ENCODE data around the gene PSKH1. TPM values are rescaled to one million over a fixed set of nuclear protein-coding genes. Genes with fewer than 3 reads are reported as not detected.

The PSKH1 gene
- total RNA-seq, 1 donor from 2014 or later: 22.1 TPM

DNA sequence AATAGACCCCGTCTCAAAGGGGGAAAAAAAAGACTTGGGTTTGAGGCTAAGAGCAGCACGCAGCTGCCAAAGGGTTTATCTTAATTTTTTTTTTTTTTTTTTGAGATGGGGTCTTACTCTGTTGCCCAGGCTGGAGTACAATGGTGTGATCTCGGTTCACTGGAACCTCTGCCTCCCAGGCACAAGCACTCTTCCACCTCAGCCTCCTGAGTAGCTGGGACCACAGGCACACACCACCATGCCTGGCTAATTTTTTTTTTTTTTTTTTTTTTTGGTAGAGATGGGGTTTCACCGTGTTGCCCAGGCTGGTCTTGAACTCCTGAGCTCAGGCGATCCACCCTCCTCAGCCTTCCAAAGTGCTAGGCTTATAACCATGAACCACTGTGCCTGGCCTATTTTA, 44.7 kb downstream of the PSKH1 start:
- intact Hi-C loops (cut with micrococcal nuclease): loop anchor here (2.0 to 5.0 kb wide), 3 partner anchors 55 to 417 kb away; partner anchors contain the start of gene CTCF

GRCh38 chr16:67939507-67940445, 46.7 kb downstream of the PSKH1 start:
- intact Hi-C loops (cut with micrococcal nuclease): loop anchor here (5.0 kb wide), 1 partner anchor 377 kb away; the partner anchor contains the start of gene CTCF

- intact Hi-C loops (cut with micrococcal nuclease): no loop called here
These were observed 47.5 kb downstream of the PSKH1 start for GRCh38 chr16:67940446-67941089.

GRCh38 chr16:67941469-67942199, 48.6 kb downstream of the PSKH1 start:
- intact Hi-C loops (cut with micrococcal nuclease): no loop called here

- intact Hi-C loops (cut with micrococcal nuclease): no loop called here
These were observed 49.1 kb downstream of the PSKH1 start for GRCh38 chr16:67942200-67942509.

DNA sequence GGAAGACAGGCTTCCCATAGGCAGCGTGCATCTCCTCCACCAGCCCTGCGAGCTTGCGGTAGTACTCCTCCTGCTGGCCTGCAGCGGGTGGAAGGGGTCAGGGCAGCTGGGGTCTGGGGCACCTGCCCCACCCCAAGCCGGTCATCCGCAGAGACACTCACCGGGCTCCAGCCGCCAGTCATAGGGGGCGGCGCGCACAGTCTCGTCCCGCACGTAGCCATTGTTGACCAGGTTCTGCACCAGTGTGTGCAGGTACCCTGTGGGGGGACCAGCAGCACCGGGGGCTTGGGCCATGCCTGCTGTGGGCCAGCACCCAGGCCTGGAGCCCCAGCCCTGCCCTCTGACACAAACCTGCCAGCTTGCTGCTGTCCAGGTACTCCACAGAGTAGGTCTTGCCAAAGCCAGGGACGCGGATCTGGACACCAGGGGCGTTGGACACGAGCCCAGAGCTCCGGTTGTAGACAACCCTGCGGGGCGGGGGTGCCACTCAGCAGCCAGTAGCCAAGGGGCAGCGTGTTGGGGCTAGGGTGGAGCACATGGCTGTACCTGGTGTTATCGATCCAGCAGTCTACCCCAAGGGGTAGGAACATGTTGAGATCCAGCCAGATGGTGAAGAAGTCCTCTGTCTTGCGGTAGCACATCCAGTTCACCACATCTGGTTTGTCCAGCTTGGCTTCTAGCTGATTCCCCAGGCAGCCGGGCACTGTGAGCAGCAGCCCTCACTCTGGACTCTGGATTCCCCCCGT, 49.6 kb downstream of the PSKH1 start:
- intact Hi-C loops (cut with micrococcal nuclease): no loop called here

GRCh38 chr16:67943256-67943618, 50.2 kb downstream of the PSKH1 start:
- intact Hi-C loops (cut with micrococcal nuclease): no loop called here

DNA sequence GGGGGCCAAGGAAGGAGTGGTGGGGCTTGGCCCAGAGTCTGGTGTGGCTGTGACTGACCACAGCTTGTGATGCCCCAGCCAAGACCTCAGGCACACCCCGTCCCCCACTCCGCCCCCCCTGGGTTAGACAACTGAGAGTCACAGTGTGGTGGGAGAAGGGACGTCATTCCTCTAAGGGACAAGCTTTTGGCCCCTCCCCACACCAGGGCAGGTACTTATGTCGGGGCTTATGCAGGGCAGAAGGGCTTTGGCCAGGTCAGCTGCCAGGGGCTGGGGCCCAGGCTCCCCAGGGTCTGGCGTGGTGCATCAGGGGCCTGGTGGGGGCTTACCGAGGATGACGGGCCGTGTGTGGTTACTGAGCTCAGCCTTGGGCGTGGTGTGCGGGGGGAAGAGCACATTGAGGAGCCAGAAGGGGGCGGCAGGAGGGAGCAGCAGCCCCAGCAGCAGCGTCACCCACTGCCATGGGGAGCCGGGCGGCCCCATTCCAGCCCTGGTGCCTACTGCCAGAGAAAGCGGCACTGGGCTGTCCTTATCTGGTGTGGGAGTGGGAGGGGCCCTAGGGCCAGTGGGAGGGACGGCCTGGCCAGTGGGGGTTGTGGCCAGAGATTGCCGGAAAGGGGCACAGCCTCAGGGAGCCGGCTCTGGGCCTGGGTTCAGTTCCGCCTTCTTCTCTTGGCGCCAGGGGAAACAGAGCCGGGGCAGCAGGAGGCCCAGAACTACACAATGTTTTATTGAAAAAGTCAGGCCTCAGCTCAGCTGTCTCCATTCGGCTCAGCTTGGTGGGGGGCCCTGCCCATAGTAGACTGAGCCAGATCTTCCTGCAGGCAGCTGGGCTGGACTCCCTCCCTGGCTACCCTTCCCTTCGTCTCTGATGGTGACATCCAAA, 50.8 kb downstream of the PSKH1 start, which contains the start of gene LCAT:
LCAT (minus strand) TSS at position 502 of the 886 bp plus-strand sequence; CDS start at position 483, 19 bp downstream.
- intact Hi-C loops (cut with micrococcal nuclease): no loop called here

DNA sequence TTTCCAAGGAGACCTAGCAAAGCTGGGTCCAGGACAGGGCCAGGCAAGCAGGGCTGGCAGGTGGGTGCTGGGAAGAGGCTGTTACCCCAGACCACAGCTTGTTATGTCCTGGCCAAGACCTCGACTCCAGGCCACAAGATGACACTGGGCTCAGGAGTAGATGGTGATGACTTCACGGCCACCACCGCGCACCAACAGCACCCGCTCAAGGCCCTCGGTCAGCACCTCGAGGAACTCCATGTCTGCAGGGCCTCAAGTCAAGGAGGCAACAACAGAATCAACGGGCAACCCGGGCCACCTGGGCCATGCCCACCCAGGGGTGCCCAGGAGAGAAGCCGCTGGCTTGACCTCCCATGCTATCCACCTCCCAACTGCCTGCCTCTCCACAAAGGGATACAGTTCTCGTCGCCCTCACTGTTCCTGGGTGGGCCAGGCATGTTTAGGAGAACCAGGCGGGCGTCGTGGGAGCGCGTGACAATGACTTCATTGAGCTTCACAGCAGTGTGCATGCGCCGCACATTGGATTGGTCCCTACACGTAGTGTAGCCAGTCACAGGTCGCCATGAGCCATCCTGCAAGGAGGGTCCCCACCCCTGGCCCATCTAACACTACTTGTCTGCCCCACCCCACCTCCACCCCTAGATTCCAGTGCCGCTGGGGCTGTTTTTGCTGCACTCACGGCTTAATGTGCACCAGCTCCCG, 51.8 kb downstream of the PSKH1 start:
- intact Hi-C loops (cut with micrococcal nuclease): no loop called here

GRCh38 chr16:67945392-67945933, 52.4 kb downstream of the PSKH1 start:
- intact Hi-C loops (cut with micrococcal nuclease): no loop called here

DNA sequence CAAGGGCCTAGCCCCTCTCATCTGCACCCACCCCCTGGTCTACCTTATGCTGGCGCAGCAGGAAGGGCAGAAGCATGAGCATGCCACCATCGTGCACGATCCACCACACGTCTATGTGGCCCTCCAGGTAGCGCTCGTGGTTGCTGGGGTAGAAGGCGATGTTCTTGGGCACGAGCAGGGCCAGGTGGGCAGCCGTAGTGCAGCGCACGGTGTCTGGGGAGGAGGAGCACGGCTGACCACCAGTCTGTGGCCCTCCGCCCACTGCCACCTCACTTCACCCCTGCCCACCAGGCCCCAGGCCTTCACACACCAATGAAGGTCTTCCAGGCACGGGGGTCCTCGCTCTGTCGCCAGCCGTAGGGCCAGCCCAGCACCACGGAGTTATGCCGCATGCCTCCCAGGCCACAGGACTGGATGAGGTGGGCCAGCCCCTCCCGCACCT, 53.1 kb downstream of the PSKH1 start:
- intact Hi-C loops (cut with micrococcal nuclease): no loop called here

GRCh38 chr16:67946966-67947558, 54.0 kb downstream of the PSKH1 start:
- intact Hi-C loops (cut with micrococcal nuclease): no loop called here

DNA sequence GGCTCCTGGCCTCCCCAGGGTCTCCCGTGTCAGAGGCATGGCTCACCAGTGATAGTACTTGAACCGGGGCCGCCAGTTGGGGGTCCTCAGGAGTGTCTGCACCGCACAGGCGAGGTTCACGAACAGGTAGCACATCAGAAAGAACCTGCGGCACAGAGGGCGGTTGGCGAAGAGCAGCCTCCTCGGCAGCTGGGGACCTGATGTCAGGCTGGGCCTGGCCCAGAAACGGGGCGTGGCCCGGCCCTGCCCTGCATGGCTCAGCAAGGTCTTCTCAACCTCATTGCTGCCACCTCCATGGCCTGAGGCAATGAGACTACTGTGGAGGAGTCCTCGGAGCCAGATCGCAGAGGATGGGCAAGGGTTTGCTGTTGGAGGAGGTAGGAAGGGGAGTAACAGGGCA, 55.0 kb downstream of the PSKH1 start:
- intact Hi-C loops (cut with micrococcal nuclease): no loop called here

GRCh38 chr16:67949645-67950044, 56.6 kb downstream of the PSKH1 start:
- intact Hi-C loops (cut with micrococcal nuclease): no loop called here

DNA sequence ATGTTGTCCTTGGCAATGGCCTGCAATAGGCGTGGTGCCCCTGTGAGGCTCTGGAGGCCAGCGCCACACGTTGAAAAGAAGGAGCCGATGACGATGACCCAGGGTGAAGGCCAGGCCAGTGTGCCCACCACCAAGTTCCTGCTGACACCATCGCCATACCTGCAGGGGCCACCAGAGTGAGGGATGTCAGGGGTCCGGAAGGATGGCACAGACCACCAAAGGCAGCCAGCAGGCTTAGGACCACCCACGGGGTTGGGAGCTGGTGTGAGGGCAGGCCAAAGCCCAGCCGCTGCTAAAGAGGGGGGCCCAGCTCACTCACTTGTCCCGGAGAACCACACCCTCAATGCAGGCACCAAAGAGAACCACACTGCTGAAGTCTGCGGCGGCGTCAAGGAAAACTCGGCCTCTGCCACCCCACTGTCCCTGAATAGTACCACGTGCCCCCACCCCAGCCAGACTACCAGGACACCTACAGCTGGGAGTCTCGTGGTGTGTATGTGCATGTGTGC, 57.3 kb downstream of the PSKH1 start:
- intact Hi-C loops (cut with micrococcal nuclease): no loop called here

GRCh38 chr16:67951485-67951884, 58.4 kb downstream of the PSKH1 start:
- intact Hi-C loops (cut with micrococcal nuclease): no loop called here

- intact Hi-C loops (cut with micrococcal nuclease): no loop called here
These were observed 60.8 kb downstream of the PSKH1 start for GRCh38 chr16:67953641-67954375.

Measured in T-helper 2 cell treated with Interferon-gamma antibody and Interleukin-4, amounts not matched to agents 100 ng/mL and 5 ng/mL, for 36 hours (primary cell).